Subcutaneous adipose tissue (tissue), 4 donors: ENCODE measurements around the gene SLC22A6. TPM values are rescaled to one million over a fixed set of nuclear protein-coding genes. Genes with fewer than 3 reads are reported as not detected.

Experiments
- total RNA-seq, 4 donors: library from RNA; depleted of rRNA; stranded (reverse); fragments of >200 nt; gene quantifications; one replicate each; pipeline ENCODE4 v1.1.0, GENCODE V29; 2016
- TF ChIP-seq, protein P1 (sequence below): fragments of 450-650 bp; IDR thresholded peaks from one replicate; pipeline ENCODE4 v1.5.1; 2016; ENCODE audit warnings: low read depth, mild to moderate bottlenecking, control low read depth, antibody characterized with exemption, moderate library complexity

Gene SLC22A6
- total RNA-seq, 4 donors from 2014 or later = not detected

- TF ChIP-seq, protein P1, sequence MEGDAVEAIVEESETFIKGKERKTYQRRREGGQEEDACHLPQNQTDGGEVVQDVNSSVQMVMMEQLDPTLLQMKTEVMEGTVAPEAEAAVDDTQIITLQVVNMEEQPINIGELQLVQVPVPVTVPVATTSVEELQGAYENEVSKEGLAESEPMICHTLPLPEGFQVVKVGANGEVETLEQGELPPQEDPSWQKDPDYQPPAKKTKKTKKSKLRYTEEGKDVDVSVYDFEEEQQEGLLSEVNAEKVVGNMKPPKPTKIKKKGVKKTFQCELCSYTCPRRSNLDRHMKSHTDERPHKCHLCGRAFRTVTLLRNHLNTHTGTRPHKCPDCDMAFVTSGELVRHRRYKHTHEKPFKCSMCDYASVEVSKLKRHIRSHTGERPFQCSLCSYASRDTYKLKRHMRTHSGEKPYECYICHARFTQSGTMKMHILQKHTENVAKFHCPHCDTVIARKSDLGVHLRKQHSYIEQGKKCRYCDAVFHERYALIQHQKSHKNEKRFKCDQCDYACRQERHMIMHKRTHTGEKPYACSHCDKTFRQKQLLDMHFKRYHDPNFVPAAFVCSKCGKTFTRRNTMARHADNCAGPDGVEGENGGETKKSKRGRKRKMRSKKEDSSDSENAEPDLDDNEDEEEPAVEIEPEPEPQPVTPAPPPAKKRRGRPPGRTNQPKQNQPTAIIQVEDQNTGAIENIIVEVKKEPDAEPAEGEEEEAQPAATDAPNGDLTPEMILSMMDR = no peak
These were observed 16.7 kb upstream of the SLC22A6 start for GRCh38 chr11:63001456-63001855.

DNA sequence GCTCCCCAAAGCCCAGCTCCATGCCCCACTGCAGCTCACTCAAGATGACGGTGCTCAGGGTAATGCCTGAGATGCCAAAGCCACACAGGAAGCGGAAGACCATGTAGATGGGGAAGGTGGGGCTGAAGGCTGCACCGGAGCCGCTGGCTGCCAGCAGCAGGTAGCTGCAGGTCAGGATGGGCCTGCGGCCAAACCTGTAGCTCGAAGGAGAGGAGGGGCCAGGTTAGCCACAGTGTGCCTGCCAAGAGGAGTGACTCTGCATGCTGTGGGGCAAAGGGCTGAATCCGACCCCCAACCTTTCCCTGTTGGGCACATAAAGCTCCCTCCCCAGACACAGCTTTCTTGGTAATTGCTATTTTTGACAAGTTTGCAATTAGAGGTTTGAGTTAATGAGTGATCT lies 14.9 kb upstream of the SLC22A6 start:
- TF ChIP-seq, protein P1 = no peak

- TF ChIP-seq, protein P1 = no peak
These were observed 14.4 kb upstream of the SLC22A6 start for GRCh38 chr11:62999156-62999555.

DNA sequence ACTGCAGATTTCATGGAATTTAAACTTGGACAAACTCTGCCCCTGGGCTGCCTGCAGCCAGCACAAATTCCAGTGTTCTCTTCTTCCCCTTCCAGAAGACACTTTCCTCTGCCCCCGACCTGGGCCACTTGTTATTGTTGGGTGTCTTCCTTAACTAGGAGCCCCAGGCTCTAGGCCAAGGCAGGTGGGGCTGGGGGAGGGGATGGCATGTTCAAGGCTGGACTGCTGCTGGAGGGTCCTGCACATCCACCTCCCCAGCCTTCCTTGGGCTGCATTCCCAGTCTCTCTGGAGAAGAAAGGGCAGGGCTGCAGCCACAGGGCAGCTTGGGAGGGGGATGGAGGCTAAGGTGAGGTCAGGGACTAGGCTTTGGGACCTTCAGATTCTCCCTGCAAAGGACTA lies 11.5 kb upstream of the SLC22A6 start:
- TF ChIP-seq, protein P1 = no peak

DNA sequence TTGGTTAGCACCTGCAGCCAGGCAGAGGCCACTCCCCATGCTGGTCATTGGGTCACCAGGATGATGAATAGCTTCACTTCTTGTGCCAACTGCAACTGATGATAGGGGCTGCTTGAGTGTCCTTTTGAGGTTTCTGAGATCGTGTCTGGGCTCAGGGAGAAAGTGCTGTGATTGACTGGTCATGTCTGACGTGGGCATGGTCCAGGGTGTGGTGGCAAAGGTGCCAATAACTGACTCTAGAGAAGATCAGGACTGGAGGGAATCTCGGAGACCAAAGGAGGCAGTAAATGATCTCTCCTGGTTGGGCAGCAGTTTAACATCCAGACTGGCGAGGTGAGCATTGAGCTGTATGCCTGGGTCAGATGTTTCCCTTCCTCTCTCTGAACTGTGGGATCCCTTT lies 10.0 kb upstream of the SLC22A6 start:
- TF ChIP-seq, protein P1 = no peak

DNA sequence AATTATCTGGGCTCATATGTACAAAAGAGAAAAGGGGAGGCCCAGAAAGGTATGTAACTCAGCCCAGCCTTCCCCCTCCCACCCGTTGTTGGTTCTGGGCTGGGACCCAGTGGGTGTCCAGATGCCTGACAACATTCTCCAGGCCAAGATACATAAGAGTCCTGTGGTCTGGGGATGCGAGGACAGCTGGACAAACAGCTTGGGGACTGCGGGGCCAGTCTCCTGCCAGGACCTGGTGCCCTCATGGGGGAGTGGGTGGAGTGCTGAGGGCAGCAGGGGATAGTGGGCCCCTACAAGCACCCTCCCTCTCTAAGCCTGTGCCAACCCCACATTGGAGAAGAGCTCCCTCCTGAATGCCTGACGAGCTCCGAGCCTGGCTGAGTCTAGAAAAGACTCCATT lies 3.5 kb upstream of the SLC22A6 start:
- TF ChIP-seq, protein P1 = no peak

DNA sequence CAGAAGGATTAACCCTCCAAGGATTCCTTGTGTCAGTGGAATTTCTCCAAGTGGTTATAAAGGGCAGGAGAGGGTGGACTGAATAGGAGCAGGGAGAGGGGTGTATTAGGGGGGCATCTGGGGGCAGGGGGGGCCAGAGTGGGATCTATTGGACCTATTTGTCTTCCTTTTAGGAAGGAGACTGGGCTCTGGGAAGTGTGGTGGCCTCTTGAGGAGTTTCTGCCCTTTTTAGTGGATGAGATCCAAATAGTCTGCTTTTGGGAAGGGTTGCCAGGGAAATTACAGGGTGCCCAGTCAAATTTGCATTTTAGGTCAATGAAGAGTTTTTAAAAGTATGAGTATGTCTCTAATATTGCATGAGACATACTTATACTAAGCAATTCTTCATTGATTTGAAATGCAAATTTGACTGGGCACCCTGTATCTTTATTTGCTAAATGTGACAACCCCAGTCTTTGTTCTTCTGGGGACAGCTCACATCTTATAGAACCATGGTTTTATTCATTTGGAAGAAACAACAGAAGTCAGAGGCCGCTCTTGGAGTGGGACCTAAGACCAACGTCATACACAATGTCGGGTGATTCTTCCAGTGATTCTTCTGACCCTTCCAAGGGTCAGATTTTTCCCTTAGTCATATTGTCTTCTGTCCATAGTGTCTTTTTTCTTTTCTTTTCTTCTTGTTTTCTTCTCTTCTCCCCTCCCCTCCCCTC lies 429 bp upstream of the SLC22A6 start:
- TF ChIP-seq, protein P1 = no peak
